K562 (cell line): Measurements from ENCODE around the gene NOL4L.

Experiments used
- DPF2 ChIP-seq: fragments of 450-650 bp; IDR thresholded peaks from 2 replicates; pipeline ENCODE4 v1.6.1; 2016
- MYC ChIP-seq, 2 experiments: fragments of 250-450 bp in 1 of 2; sonication (Bioruptor Pico) in 1 of 2; IDR thresholded peaks; 2 replicates each; pipeline versions ENCODE4 v1.5.1 to v1.6.1; 2012 to 2021; ENCODE audit warnings: low read depth in 2 of 2, borderline replicate concordance in 1 of 2, improper control_type of control experiment in 1 of 2, low read length in 1 of 2, mild to moderate bottlenecking in 1 of 2, moderate library complexity in 1 of 2
- NCOR1 ChIP-seq: fragments of 450-650 bp; IDR thresholded peaks from 2 replicates; pipeline ENCODE4 v1.6.1; 2016; ENCODE audit warnings: mild to moderate bottlenecking, moderate library complexity
- NFYB ChIP-seq: IDR thresholded peaks from 2 replicates; pipeline ENCODE4 v1.6.1; 2011; ENCODE audit warnings: mild to moderate bottlenecking, moderate library complexity; ENCODE audit not compliant: insufficient read length; ENCODE audit errors: extremely low read depth
- NR3C1 ChIP-seq: sonication (generic); formaldehyde crosslinking; IDR thresholded peaks from 2 replicates; pipeline ENCODE4 v1.8.1; 2022; ENCODE audit warnings: missing genetic modification reagents
- RFX5 ChIP-seq: IDR thresholded peaks from 2 replicates; pipeline ENCODE4 v1.6.1; 2011; ENCODE audit warnings: low read depth, mild to moderate bottlenecking, improper control_type of control experiment, low read length
- ZNF436 ChIP-seq: fragments of 250-450, 450-650 bp; sonication (Bioruptor Pico); formaldehyde crosslinking; IDR thresholded peaks from 2 replicates; pipeline ENCODE4 v1.7.0; 2020; ENCODE audit warnings: mild to moderate bottlenecking
- TF ChIP-seq, protein P1 (sequence below): fragments of 250-450 bp; sonication (Bioruptor Pico); IDR thresholded peaks from 2 replicates; pipeline ENCODE4 v1.8.0; 2021; ENCODE audit warnings: mild to moderate bottlenecking, moderate library complexity
- TF ChIP-seq, protein P2 (sequence below), 3 experiments: IDR thresholded peaks in 2 of 3; conservative IDR thresholded peaks in 1 of 3; 2 replicates each; pipeline ENCODE4 v1.5.1; 2011 to 2012; ENCODE audit warnings: low read length in 3 of 3, mild to moderate bottlenecking in 3 of 3, control low read depth in 2 of 3, improper control_type of control experiment in 1 of 3, inconsistent platforms in 1 of 3, low read depth in 1 of 3, mixed read lengths in 1 of 3, moderate library complexity in 1 of 3; ENCODE audit not compliant: insufficient read depth in 2 of 3
- TF ChIP-seq, protein P3 (sequence below): sonication (generic); formaldehyde crosslinking; IDR thresholded peaks from 2 replicates; pipeline ENCODE4 v1.9.0; 2022; ENCODE audit warnings: mild to moderate bottlenecking, missing genetic modification reagents
- TF ChIP-seq, protein P4 (sequence below): sonication (generic); formaldehyde crosslinking; IDR thresholded peaks from 2 replicates; pipeline ENCODE4 v1.8.0; 2023; ENCODE audit warnings: mild to moderate bottlenecking, missing genetic modification reagents
- TF ChIP-seq, protein P5 (sequence below): fragments of 250-450 bp; sonication (Bioruptor Pico); IDR thresholded peaks from 2 replicates; pipeline ENCODE4 v1.8.0; 2022; ENCODE audit warnings: moderate library complexity, mild to moderate bottlenecking, inconsistent platforms
- TF ChIP-seq, protein P6 (sequence below), 3 experiments: fragments of 200-800 bp in 1 of 3; fragments of 250-450 bp in 1 of 3; fragments of 450-650 bp in 1 of 3; sonication (Bioruptor Pico) in 1 of 3; sonication (Bioruptor generic) in 1 of 3; formaldehyde crosslinking in 1 of 3; IDR thresholded peaks; 2 replicates each; pipeline versions ENCODE4 v1.6.1 to v1.8.0; 2016 to 2022; ENCODE audit warnings: mild to moderate bottlenecking in 2 of 3, missing genetic modification characterization in 2 of 3, missing compliant biosample characterization in 1 of 3, moderate library complexity in 1 of 3

DNA sequence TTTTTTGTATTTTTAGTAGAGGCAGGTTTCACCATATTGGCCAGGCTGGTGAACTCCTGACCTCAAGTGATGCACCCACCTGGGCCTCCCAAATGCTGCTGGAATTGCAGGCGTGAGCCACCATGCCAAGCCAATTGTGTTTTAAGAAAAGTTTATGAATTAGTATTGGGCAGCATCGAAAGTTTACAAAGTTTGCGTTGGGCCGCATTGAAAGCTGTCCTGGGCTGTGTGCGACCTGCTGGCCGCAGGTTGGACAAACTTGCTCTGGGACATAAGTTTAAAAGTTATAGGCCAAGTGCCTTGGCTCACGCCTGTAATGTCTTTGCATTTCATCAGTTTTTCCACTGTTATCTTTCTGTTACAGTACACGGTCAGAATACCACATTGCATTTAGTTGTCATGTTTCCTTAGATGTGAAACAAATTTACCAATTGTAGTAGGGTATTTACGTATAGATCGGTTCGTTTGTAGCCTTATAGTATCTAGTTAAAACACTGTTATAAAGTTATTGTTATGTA, 187.5 kb downstream of the NOL4L start:
- TF ChIP-seq DPF2 = peak; percentile 84; the same call in 1 of the 2 replicates
- TF ChIP-seq MYC (IDR thresholded peaks at IDR 0.05; ENCODE audit: low read depth, low read length) = peak; percentile 52
- TF ChIP-seq MYC (CRISPR knock-in tag; IDR thresholded peaks at IDR 0.05; ENCODE audit: borderline replicate concordance, low read depth) = no peak
- TF ChIP-seq, protein P1, sequence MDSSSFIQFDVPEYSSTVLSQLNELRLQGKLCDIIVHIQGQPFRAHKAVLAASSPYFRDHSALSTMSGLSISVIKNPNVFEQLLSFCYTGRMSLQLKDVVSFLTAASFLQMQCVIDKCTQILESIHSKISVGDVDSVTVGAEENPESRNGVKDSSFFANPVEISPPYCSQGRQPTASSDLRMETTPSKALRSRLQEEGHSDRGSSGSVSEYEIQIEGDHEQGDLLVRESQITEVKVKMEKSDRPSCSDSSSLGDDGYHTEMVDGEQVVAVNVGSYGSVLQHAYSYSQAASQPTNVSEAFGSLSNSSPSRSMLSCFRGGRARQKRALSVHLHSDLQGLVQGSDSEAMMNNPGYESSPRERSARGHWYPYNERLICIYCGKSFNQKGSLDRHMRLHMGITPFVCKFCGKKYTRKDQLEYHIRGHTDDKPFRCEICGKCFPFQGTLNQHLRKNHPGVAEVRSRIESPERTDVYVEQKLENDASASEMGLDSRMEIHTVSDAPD = no peak
- TF ChIP-seq, protein P2, sequence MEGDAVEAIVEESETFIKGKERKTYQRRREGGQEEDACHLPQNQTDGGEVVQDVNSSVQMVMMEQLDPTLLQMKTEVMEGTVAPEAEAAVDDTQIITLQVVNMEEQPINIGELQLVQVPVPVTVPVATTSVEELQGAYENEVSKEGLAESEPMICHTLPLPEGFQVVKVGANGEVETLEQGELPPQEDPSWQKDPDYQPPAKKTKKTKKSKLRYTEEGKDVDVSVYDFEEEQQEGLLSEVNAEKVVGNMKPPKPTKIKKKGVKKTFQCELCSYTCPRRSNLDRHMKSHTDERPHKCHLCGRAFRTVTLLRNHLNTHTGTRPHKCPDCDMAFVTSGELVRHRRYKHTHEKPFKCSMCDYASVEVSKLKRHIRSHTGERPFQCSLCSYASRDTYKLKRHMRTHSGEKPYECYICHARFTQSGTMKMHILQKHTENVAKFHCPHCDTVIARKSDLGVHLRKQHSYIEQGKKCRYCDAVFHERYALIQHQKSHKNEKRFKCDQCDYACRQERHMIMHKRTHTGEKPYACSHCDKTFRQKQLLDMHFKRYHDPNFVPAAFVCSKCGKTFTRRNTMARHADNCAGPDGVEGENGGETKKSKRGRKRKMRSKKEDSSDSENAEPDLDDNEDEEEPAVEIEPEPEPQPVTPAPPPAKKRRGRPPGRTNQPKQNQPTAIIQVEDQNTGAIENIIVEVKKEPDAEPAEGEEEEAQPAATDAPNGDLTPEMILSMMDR (IDR thresholded peaks at IDR 0.05 in 2 of 3, conservative IDR thresholded peaks at IDR 0.05 in 1 of 3; ENCODE audit: insufficient read depth in 2 of 3, low read depth in 1 of 3, low read length in 3 of 3) = peak in 1 of 3 experiments; percentile 3; a peak in 1 of 6 replicates
- TF ChIP-seq NCOR1 = 0 out of 2 replicates have a peak, but pooled peaks have one; percentile 33
- TF ChIP-seq, protein P3, sequence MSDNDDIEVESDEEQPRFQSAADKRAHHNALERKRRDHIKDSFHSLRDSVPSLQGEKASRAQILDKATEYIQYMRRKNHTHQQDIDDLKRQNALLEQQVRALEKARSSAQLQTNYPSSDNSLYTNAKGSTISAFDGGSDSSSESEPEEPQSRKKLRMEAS (CRISPR knock-in tag) = no peak
- TF ChIP-seq ZNF436 (CRISPR knock-in tag) = no peak
- TF ChIP-seq, protein P4, sequence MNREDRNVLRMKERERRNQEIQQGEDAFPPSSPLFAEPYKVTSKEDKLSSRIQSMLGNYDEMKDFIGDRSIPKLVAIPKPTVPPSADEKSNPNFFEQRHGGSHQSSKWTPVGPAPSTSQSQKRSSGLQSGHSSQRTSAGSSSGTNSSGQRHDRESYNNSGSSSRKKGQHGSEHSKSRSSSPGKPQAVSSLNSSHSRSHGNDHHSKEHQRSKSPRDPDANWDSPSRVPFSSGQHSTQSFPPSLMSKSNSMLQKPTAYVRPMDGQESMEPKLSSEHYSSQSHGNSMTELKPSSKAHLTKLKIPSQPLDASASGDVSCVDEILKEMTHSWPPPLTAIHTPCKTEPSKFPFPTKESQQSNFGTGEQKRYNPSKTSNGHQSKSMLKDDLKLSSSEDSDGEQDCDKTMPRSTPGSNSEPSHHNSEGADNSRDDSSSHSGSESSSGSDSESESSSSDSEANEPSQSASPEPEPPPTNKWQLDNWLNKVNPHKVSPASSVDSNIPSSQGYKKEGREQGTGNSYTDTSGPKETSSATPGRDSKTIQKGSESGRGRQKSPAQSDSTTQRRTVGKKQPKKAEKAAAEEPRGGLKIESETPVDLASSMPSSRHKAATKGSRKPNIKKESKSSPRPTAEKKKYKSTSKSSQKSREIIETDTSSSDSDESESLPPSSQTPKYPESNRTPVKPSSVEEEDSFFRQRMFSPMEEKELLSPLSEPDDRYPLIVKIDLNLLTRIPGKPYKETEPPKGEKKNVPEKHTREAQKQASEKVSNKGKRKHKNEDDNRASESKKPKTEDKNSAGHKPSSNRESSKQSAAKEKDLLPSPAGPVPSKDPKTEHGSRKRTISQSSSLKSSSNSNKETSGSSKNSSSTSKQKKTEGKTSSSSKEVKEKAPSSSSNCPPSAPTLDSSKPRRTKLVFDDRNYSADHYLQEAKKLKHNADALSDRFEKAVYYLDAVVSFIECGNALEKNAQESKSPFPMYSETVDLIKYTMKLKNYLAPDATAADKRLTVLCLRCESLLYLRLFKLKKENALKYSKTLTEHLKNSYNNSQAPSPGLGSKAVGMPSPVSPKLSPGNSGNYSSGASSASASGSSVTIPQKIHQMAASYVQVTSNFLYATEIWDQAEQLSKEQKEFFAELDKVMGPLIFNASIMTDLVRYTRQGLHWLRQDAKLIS (CRISPR knock-in tag) = no peak
- TF ChIP-seq, protein P5, sequence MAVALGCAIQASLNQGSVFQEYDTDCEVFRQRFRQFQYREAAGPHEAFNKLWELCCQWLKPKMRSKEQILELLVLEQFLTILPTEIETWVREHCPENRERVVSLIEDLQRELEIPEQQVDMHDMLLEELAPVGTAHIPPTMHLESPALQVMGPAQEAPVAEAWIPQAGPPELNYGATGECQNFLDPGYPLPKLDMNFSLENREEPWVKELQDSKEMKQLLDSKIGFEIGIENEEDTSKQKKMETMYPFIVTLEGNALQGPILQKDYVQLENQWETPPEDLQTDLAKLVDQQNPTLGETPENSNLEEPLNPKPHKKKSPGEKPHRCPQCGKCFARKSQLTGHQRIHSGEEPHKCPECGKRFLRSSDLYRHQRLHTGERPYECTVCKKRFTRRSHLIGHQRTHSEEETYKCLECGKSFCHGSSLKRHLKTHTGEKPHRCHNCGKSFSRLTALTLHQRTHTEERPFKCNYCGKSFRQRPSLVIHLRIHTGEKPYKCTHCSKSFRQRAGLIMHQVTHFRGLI (CRISPR knock-in tag) = peak; percentile 23; the same call in 1 of the 2 replicates
- TF ChIP-seq RFX5 = no peak
- TF ChIP-seq, protein P6, sequence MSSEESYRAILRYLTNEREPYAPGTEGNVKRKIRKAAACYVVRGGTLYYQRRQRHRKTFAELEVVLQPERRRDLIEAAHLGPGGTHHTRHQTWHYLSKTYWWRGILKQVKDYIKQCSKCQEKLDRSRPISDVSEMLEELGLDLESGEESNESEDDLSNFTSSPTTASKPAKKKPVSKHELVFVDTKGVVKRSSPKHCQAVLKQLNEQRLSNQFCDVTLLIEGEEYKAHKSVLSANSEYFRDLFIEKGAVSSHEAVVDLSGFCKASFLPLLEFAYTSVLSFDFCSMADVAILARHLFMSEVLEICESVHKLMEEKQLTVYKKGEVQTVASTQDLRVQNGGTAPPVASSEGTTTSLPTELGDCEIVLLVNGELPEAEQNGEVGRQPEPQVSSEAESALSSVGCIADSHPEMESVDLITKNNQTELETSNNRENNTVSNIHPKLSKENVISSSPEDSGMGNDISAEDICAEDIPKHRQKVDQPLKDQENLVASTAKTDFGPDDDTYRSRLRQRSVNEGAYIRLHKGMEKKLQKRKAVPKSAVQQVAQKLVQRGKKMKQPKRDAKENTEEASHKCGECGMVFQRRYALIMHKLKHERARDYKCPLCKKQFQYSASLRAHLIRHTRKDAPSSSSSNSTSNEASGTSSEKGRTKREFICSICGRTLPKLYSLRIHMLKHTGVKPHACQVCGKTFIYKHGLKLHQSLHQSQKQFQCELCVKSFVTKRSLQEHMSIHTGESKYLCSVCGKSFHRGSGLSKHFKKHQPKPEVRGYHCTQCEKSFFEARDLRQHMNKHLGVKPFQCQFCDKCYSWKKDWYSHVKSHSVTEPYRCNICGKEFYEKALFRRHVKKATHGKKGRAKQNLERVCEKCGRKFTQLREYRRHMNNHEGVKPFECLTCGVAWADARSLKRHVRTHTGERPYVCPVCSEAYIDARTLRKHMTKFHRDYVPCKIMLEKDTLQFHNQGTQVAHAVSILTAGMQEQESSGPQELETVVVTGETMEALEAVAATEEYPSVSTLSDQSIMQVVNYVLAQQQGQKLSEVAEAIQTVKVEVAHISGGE (CRISPR knock-in tag; IDR thresholded peaks at IDR 0.05) = 0 out of 6 replicates have a peak, but pooled peaks of 1 of the 3 experiments have one; percentile 23
- TF ChIP-seq NR3C1 (CRISPR knock-in tag) = no peak
- no peak for TF ChIP-seq NFYB
